Suprapubic skin (tissue), 3 donors: Measurements from ENCODE around the gene TIPARP.

ENCODE experiments used
- CTCF ChIP-seq, 2 donors: fragments of 200-600 bp in 1 of 2; fragments of 450-650 bp in 1 of 2; sonication (generic) in 1 of 2; IDR thresholded peaks; one replicate each; pipeline ENCODE4 v1.5.1; 2016 to 2019; ENCODE audit warnings: antibody characterized with exemption in 2 of 2, mild to moderate bottlenecking in 1 of 2, moderate library complexity in 1 of 2
- EP300 ChIP-seq: sonication (generic); formaldehyde crosslinking; IDR thresholded peaks from one replicate; pipeline ENCODE4 v1.6.1; 2017; ENCODE audit warnings: antibody characterized with exemption

- TF ChIP-seq EP300, result no peak
- no peak for TF ChIP-seq CTCF (IDR thresholded peaks at IDR 0.05)
These were observed 36.0 kb downstream of the TIPARP start for GRCh38 chr3:156710429-156710828.
